CD4-positive, alpha-beta T cell (primary cell): ENCODE measurements around the gene FAIM. TPM values are rescaled to one million over a fixed set of nuclear protein-coding genes. Genes with fewer than 3 reads are reported as not detected.

ENCODE experiments used
- ATAC-seq: fragments of 200-7000 bp; cut with Tn5 transposase; one replicate; pipeline ENCODE4 v1.10.0; 2022; ENCODE audit warnings: mild to moderate bottlenecking; ENCODE audit not compliant: poor library complexity
- CTCF ChIA-PET: fragments of 350-600 bp; sonication (Branson Sonifier 250); formaldehyde crosslinking; loops from one replicate; lab custom pipeline; 2021; ENCODE audit warnings: antibody characterized with exemption, inconsistent platforms; lab: Charles Lee
- POLR2A ChIA-PET: fragments of 350-600 bp; sonication (Branson Sonifier 250); formaldehyde crosslinking; loops from one replicate; lab custom pipeline; 2021; ENCODE audit warnings: antibody characterized with exemption, inconsistent platforms; lab: Charles Lee
- DNase-seq, 14 experiments: peaks; one replicate each; pipeline ENCODE4 v3.0.0-alpha.2; 2013 to 2020; ENCODE audit warnings: mixed read lengths in 2 of 14
- H3K27ac ChIP-seq, 2 donors: one replicate each; pipeline versions ENCODE4 v1.5.1 to v1.7.0; 2013; ENCODE audit warnings: low read length in 2 of 2, low read depth in 1 of 2, mild to moderate bottlenecking in 1 of 2
- H3K27me3 ChIP-seq, 2 experiments: 1 replicate in 1 of 2; 2 replicates in 1 of 2; pipeline versions ENCODE4 v1.6.1 to v1.7.0; 2013; ENCODE audit warnings: low read length in 2 of 2, control low read depth in 1 of 2, mild to moderate bottlenecking in 1 of 2, moderate library complexity in 1 of 2; ENCODE audit not compliant: insufficient read depth in 2 of 2, control insufficient read depth in 1 of 2
- H3K36me3 ChIP-seq: one replicate; pipeline ENCODE4 v1.6.1; 2013; ENCODE audit warnings: low read length, control low read depth; ENCODE audit not compliant: insufficient read depth
- H3K4me1 ChIP-seq: one replicate; pipeline ENCODE4 v1.6.1; 2013; ENCODE audit warnings: low read length, control low read depth; ENCODE audit not compliant: insufficient read depth
- H3K4me3 ChIP-seq: one replicate; pipeline ENCODE4 v1.5.1; 2013; ENCODE audit warnings: mild to moderate bottlenecking, low read length, moderate library complexity
- H3K9me3 ChIP-seq, 2 experiments: 1 replicate in 1 of 2; 2 replicates in 1 of 2; pipeline versions ENCODE4 v1.6.1 to v1.7.0; 2013; ENCODE audit warnings: low read length in 2 of 2, mild to moderate bottlenecking in 2 of 2, control low read depth in 1 of 2, moderate library complexity in 1 of 2; ENCODE audit not compliant: control insufficient read depth in 1 of 2, insufficient read depth in 1 of 2
- H3K27ac Mint-ChIP-seq: one replicate; pipeline ENCODE4 v1.8.0; 2020; ENCODE audit warnings: mixed read lengths
- H3K27me3 Mint-ChIP-seq: one replicate; pipeline ENCODE4 v1.8.0; 2021; ENCODE audit warnings: mixed read lengths
- H3K36me3 Mint-ChIP-seq: one replicate; pipeline ENCODE4 v1.8.0; 2021; ENCODE audit warnings: low read depth, mixed read lengths
- H3K4me1 Mint-ChIP-seq: one replicate; pipeline ENCODE4 v1.8.0; 2021; ENCODE audit warnings: low read depth, mixed read lengths
- H3K4me3 Mint-ChIP-seq: one replicate; pipeline ENCODE4 v1.8.0; 2020; ENCODE audit warnings: mild to moderate bottlenecking, mixed read lengths
- H3K9me3 Mint-ChIP-seq: one replicate; pipeline ENCODE4 v1.8.0; 2020; ENCODE audit warnings: mixed read lengths
- CTCF ChIP-seq: fragments of 200-600 bp; IDR thresholded peaks from one replicate; pipeline ENCODE4 v1.8.0; 2022; ENCODE audit warnings: antibody characterized with exemption, mild to moderate bottlenecking
- intact Hi-C, 2 experiments: fragments of 100-400 bp; cut with DNase I in 1 of 2; cut with micrococcal nuclease in 1 of 2; formaldehyde crosslinking; loops; one replicate each; pipeline versions ENCODE4 v1.15.1 to v1.9.0; 2023 to 2025; cut with DNase I, micrococcal nuclease
- total RNA-seq, 174 experiments: library from RNA in 2 of 174; stranded (reverse) in 2 of 174; gene quantifications; one replicate each; pipeline ENCODE4 v1.2.3 and lab custom pipeline; 2021 to 2026

FAIM gene
- total RNA-seq, 2 experiments from 2014 or later, result 1.5 to 1.6 TPM

- intact Hi-C loops, result no loop called here
- H3K4me3 Mint-ChIP-seq, result no peak overlapping the region
Observed at GRCh38 chr3:138649134-138649533, 40.6 kb downstream of the FAIM start.

GRCh38 chr3:138653567-138653966 is 45.0 kb downstream of the FAIM start:
- Histone ChIP-seq H3K4me3 (no peak overlapping the region), H3K9me3 (peaks cover 7 to 12% of the 10 kb centered on the region in 2 experiments), H3K4me1 (no peaks in the 10 kb centered on the region), H3K27ac (no peak overlapping the region), H3K36me3 (peaks cover 59% of the 10 kb centered on the region), H3K27me3 (no peaks in the 10 kb centered on the region)
- Mint-ChIP-seq H3K9me3 (no peaks in the 10 kb centered on the region), H3K4me1 (no peaks in the 10 kb centered on the region), H3K27ac (no peak overlapping the region), H3K4me3 (no peak overlapping the region), H3K36me3 (peaks cover 94% of the 10 kb centered on the region), H3K27me3 (no peaks in the 10 kb centered on the region)
- no peak for TF ChIP-seq CTCF
- ChIA-PET POLR2A (no interaction called here), CTCF (no interaction called here)
- ATAC-seq (no peak), DNase-seq (peak in 2 of 14 experiments; percentile 2 to 9)
- intact Hi-C loops, result no loop called here

More at GRCh38 chr3:138649134-138649533, 40.6 kb downstream of the FAIM start:
- Histone ChIP-seq H3K27ac (no peak overlapping the region), H3K4me3 (no peak overlapping the region), H3K36me3 (peaks cover 22% of the 10 kb centered on the region), H3K27me3 (no peaks in the 10 kb centered on the region), H3K9me3 (peaks cover 21 to 33% of the 10 kb centered on the region in 2 experiments), H3K4me1 (no peaks in the 10 kb centered on the region)
- POLR2A ChIA-PET, result no interaction called here
- Mint-ChIP-seq H3K36me3 (peaks cover 81% of the 10 kb centered on the region), H3K9me3 (peaks cover 18% of the 10 kb centered on the region), H3K4me1 (no peaks in the 10 kb centered on the region), H3K27me3 (no peaks in the 10 kb centered on the region), H3K27ac (no peak overlapping the region)
- ATAC-seq, result no peak
- CTCF ChIA-PET, result no interaction called here
- TF ChIP-seq CTCF, result no peak
- DNase-seq, result no peak

GRCh38 chr3:138657508-138657907 is 48.9 kb downstream of the FAIM start:
- H3K36me3 Mint-ChIP-seq, result peaks cover 92% of the 10 kb centered on the region
- intact Hi-C loops, result no loop called here
- no peak for DNase-seq
- Histone ChIP-seq H3K27me3 (no peaks in the 10 kb centered on the region), H3K4me1 (no peaks in the 10 kb centered on the region), H3K36me3 (peaks cover 62% of the 10 kb centered on the region), H3K27ac (no peak overlapping the region), H3K4me3 (no peak overlapping the region), H3K9me3 (no peaks in the 10 kb centered on the region)
- no peaks in the 10 kb centered on the region for H3K4me1 Mint-ChIP-seq
- no peaks in the 10 kb centered on the region for H3K9me3 Mint-ChIP-seq
- CTCF ChIA-PET, result no interaction called here
- H3K27me3 Mint-ChIP-seq, result no peaks in the 10 kb centered on the region
- H3K27ac Mint-ChIP-seq, result no peak overlapping the region
- ATAC-seq, result no peak
- TF ChIP-seq CTCF, result no peak
- POLR2A ChIA-PET, result no interaction called here
- no peak overlapping the region for H3K4me3 Mint-ChIP-seq
